ENCODE results near the gene HERPUD2. TPM values are rescaled to one million over a fixed set of nuclear protein-coding genes. Genes with fewer than 3 reads are reported as not detected.

HERPUD2 gene
- total RNA-seq, 4 donors from 2014 or later = 12.2 to 27.8 (median 24.7) TPM

- H3K36me3 ChIP-seq = no peaks in the 10 kb centered on the region
- in situ Hi-C loops (cut with MboI; ENCODE audit: low sequenced_read_pairs in 4 of 4) = loop anchor here in 1 of 4 donors (25.0 kb wide), 2 partner anchors 110 to 635 kb away; partner anchors contain the start of gene SEPTIN7
- intact Hi-C loops (cut with DNase I; ENCODE audit: low total_unique reads) = no loop called here
These were observed 7.6 kb upstream of the HERPUD2 start for GRCh38 chr7:35702541-35702940.

DNA sequence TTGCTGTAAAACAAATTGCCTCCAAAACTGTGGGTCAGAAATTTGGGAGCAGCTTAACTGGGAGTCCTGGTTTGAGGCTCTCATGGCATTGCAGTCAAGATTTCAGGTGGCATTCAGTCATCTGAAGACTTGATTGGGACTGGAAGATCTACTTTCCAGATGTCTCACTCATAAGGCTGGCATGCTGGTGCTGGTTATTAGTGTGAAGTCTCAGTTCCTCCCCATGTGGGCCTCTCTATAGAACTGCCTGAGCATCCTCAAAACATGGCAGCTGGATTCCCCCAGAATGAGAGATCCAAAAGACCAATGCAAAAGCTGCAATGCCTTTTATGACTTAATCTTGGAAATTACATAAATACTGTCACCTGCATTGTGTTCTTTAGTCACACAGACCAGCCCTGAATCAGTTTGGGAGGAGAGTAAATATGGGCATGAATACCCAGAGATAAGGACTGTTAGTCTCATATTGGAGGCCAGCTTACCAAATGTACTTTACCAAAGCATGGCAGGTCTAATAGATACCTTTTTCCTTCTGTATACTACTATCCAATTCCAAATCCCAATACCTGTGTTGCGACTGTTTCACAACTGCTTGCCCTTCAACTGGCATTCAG is 6.5 kb upstream of the HERPUD2 start:
- TF ChIP-seq, protein P1, sequence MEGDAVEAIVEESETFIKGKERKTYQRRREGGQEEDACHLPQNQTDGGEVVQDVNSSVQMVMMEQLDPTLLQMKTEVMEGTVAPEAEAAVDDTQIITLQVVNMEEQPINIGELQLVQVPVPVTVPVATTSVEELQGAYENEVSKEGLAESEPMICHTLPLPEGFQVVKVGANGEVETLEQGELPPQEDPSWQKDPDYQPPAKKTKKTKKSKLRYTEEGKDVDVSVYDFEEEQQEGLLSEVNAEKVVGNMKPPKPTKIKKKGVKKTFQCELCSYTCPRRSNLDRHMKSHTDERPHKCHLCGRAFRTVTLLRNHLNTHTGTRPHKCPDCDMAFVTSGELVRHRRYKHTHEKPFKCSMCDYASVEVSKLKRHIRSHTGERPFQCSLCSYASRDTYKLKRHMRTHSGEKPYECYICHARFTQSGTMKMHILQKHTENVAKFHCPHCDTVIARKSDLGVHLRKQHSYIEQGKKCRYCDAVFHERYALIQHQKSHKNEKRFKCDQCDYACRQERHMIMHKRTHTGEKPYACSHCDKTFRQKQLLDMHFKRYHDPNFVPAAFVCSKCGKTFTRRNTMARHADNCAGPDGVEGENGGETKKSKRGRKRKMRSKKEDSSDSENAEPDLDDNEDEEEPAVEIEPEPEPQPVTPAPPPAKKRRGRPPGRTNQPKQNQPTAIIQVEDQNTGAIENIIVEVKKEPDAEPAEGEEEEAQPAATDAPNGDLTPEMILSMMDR (IDR thresholded peaks at IDR 0.05 in 4 of 5, conservative IDR thresholded peaks at IDR 0.05 in 1 of 5) = no peak
- TF ChIP-seq POLR2A (IDR thresholded peaks at IDR 0.05) = no peak
- H3K27ac ChIP-seq = no peak overlapping the region
- no peaks in the 10 kb centered on the region for H3K36me3 ChIP-seq
- in situ Hi-C loops (cut with MboI; ENCODE audit: low sequenced_read_pairs in 4 of 4) = loop anchor here in 1 of 4 donors (25.0 kb wide), 2 partner anchors 111 to 636 kb away; partner anchors contain the start of gene SEPTIN7
- no peak for DNase-seq
- H3K9me3 ChIP-seq = no peaks in the 10 kb centered on the region
- H3K4me1 ChIP-seq = no peaks in the 10 kb centered on the region
- no peak overlapping the region for H3K4me3 ChIP-seq
- no peak for ATAC-seq
- intact Hi-C loops (cut with DNase I; ENCODE audit: low total_unique reads) = no loop called here
- no peaks in the 10 kb centered on the region for H3K27me3 ChIP-seq

More at GRCh38 chr7:35702541-35702940, 7.6 kb upstream of the HERPUD2 start:
- ATAC-seq (no peak), DNase-seq (no peak)
- TF ChIP-seq POLR2A (IDR thresholded peaks at IDR 0.05) = no peak
- TF ChIP-seq, protein P1 (IDR thresholded peaks at IDR 0.05 in 4 of 5, conservative IDR thresholded peaks at IDR 0.05 in 1 of 5) = no peak
- H3K9me3 ChIP-seq = no peaks in the 10 kb centered on the region
- H3K4me3 ChIP-seq = no peak overlapping the region
- no peaks in the 10 kb centered on the region for H3K4me1 ChIP-seq
- no peak overlapping the region for H3K27ac ChIP-seq
- no peaks in the 10 kb centered on the region for H3K27me3 ChIP-seq

- intact Hi-C loops (cut with DNase I; ENCODE audit: low total_unique reads) = no loop called here
These were observed 5.9 kb upstream of the HERPUD2 start for GRCh38 chr7:35700865-35701264.

DNA sequence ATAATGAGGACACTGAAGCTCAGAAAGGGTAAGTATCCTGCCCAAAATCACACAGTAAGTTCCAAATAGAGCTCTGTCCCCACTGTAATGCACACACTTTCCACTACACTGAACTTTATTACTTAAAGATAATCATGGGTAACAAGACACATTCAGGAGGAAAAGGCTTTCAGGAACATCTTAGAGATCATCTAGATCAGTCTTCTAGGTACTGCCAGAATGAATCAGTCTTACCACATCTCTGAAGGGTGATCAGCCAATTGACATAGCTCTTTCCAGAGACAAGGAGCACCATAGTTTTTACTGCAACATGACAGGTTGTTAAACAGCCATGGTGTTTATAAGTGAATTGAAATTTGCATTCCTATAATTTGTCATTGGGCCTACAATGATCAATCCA is 5.4 kb upstream of the HERPUD2 start:
- no peak overlapping the region for H3K27ac ChIP-seq
- H3K27me3 ChIP-seq = no peaks in the 10 kb centered on the region
- in situ Hi-C loops (cut with MboI; ENCODE audit: low sequenced_read_pairs in 4 of 4) (loop anchor here in 1 of 4 donors (25.0 kb wide), 2 partner anchors 112 to 637 kb away; partner anchors contain the start of gene SEPTIN7), intact Hi-C loops (cut with DNase I; ENCODE audit: low total_unique reads) (no loop called here)
- H3K4me3 ChIP-seq = no peak overlapping the region
- H3K4me1 ChIP-seq = peaks cover 7 to 9% of the 10 kb centered on the region in 2 donors
- no peaks in the 10 kb centered on the region for H3K36me3 ChIP-seq
- ATAC-seq (no peak), DNase-seq (no peak)
- no peak for TF ChIP-seq POLR2A (IDR thresholded peaks at IDR 0.05)
- TF ChIP-seq, protein P1 (IDR thresholded peaks at IDR 0.05 in 4 of 5, conservative IDR thresholded peaks at IDR 0.05 in 1 of 5) = no peak
- no peaks in the 10 kb centered on the region for H3K9me3 ChIP-seq

More at GRCh38 chr7:35700865-35701264, 5.9 kb upstream of the HERPUD2 start:
- in situ Hi-C loops (cut with MboI; ENCODE audit: low sequenced_read_pairs in 4 of 4) = loop anchor here in 1 of 4 donors (25.0 kb wide), 2 partner anchors 111 to 636 kb away; partner anchors contain the start of gene SEPTIN7
- Histone ChIP-seq H3K4me3 (no peak overlapping the region), H3K9me3 (no peaks in the 10 kb centered on the region), H3K27ac (no peak overlapping the region), H3K36me3 (no peaks in the 10 kb centered on the region), H3K27me3 (no peaks in the 10 kb centered on the region), H3K4me1 (peaks cover 3 to 4% of the 10 kb centered on the region in 2 donors)
- no peak for TF ChIP-seq POLR2A (IDR thresholded peaks at IDR 0.05)
- TF ChIP-seq, protein P1 (IDR thresholded peaks at IDR 0.05 in 4 of 5, conservative IDR thresholded peaks at IDR 0.05 in 1 of 5) = no peak
- ATAC-seq = no peak
- no peak for DNase-seq
